HEK293T (cell line): ENCODE measurements around the gene KCNJ5.

Experiments used
- BHLHE40 ChIP-seq: fragments of 450-650 bp; IDR thresholded peaks from 2 replicates; pipeline ENCODE4 v1.6.1; 2016; ENCODE audit warnings: mild to moderate bottlenecking, moderate library complexity, borderline replicate concordance
- ELF4 ChIP-seq: fragments of 450-650 bp; IDR thresholded peaks from 2 replicates; pipeline ENCODE4 v1.6.1; 2017; ENCODE audit warnings: antibody characterized with exemption
- FOXA1 ChIP-seq: fragments of 450-650 bp; IDR thresholded peaks from 2 replicates; pipeline ENCODE4 v1.6.1; 2016; ENCODE audit warnings: mild to moderate bottlenecking
- HDGF ChIP-seq: fragments of 450-650 bp; IDR thresholded peaks from 2 replicates; pipeline ENCODE4 v1.6.1; 2017; ENCODE audit warnings: antibody characterized with exemption, borderline replicate concordance
- NFRKB ChIP-seq: fragments of 450-650 bp; IDR thresholded peaks from 2 replicates; pipeline ENCODE4 v1.6.1; 2016; ENCODE audit warnings: mild to moderate bottlenecking, moderate library complexity
- SP1 ChIP-seq: fragments of 450-650 bp; IDR thresholded peaks from 2 replicates; pipeline ENCODE4 v1.6.1; 2017
- SUZ12 ChIP-seq: fragments of 450-650 bp; IDR thresholded peaks from 2 replicates; pipeline ENCODE4 v1.6.1; 2016; ENCODE audit warnings: mild to moderate bottlenecking
- ZNF384 ChIP-seq: fragments of 450-650 bp; IDR thresholded peaks from 2 replicates; pipeline ENCODE4 v1.6.1; 2016

- no peak for TF ChIP-seq ELF4
- TF ChIP-seq FOXA1 = no peak
- TF ChIP-seq SP1 = no peak
- TF ChIP-seq HDGF = no peak
- no peak for TF ChIP-seq BHLHE40
- no peak for TF ChIP-seq NFRKB
- no peak for TF ChIP-seq SUZ12
- no peak for TF ChIP-seq ZNF384
These were observed 55.5 kb downstream of the KCNJ5 start for GRCh38 chr11:128946648-128947047.
